Tibial nerve (tissue), 3 donors: ENCODE results near the gene RPS6KA2.

Source experiments
- CTCF ChIP-seq, 5 experiments: fragments of 200-600 bp in 3 of 5; fragments of 450-650 bp in 2 of 5; sonication (generic) in 3 of 5; IDR thresholded peaks; one replicate each; pipeline ENCODE4 v1.5.1; 2016 to 2019; ENCODE audit warnings: antibody characterized with exemption in 5 of 5, mild to moderate bottlenecking in 3 of 5, moderate library complexity in 2 of 5
- POLR2A ChIP-seq, 2 donors: fragments of 450-650 bp; IDR thresholded peaks; one replicate each; pipeline ENCODE4 v1.6.1; 2017; ENCODE audit warnings: antibody characterized with exemption in 2 of 2, mild to moderate bottlenecking in 2 of 2, moderate library complexity in 2 of 2

- TF ChIP-seq POLR2A (IDR thresholded peaks at IDR 0.05) (no peak), CTCF (IDR thresholded peaks at IDR 0.05) (no peak)
These were observed 83.3 kb downstream of the RPS6KA2 start for GRCh38 chr6:166543603-166544295.
